PFSK-1 (cell line): Measurements from ENCODE around the gene CYB5B.

Experiments
- REST ChIP-seq, 2 experiments: IDR thresholded peaks; 2 replicates each; pipeline versions ENCODE4 v1.6.1 to v1.8.0; 2011 to 2012; ENCODE audit warnings: low read depth in 2 of 2, low read length in 2 of 2, control low read depth in 1 of 2, inconsistent platforms in 1 of 2, mild to moderate bottlenecking in 1 of 2, moderate library complexity in 1 of 2; ENCODE audit not compliant: insufficient read depth in 1 of 2
- TAF1 ChIP-seq: IDR thresholded peaks from 2 replicates; pipeline ENCODE4 v1.6.1; 2012; ENCODE audit warnings: low read length, control low read depth, borderline replicate concordance; ENCODE audit not compliant: insufficient read depth

GRCh38 chr16:69485361-69485760, 60.9 kb downstream of the CYB5B start:
- TF ChIP-seq REST (IDR thresholded peaks at IDR 0.05; ENCODE audit: insufficient read depth in 1 of 2, low read depth in 2 of 2, low read length in 2 of 2) (no peak), TAF1 (no peak)
